Measurements from ENCODE around the gene FCMR.

DNA sequence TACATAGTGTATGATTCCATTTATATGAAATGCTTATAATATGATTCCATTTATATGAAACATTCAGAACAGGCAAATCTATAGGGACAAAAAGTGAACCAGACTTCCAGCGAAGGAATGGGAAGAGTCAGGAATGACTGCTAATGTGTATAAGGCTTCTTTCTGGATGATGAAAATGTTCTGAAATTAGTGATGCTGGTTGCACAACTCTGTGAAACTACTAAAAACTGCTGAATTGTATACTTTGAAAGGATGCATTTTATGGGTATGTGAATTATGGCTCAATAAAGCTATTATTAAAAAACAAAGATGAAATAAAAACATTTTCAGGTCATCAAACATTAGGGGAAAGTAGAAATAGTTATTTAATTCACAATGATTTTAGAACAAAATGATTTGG lies 38.6 kb downstream of the FCMR start:
- TF ChIP-seq EZH2 (IDR thresholded peaks at IDR 0.05; ENCODE audit: low read depth, unreplicated experiment) (no peak), EZH2phosphoT487 (IDR thresholded peaks at IDR 0.05; ENCODE audit: unreplicated experiment) (no peak)
- TF ChIP-seq, protein P1, sequence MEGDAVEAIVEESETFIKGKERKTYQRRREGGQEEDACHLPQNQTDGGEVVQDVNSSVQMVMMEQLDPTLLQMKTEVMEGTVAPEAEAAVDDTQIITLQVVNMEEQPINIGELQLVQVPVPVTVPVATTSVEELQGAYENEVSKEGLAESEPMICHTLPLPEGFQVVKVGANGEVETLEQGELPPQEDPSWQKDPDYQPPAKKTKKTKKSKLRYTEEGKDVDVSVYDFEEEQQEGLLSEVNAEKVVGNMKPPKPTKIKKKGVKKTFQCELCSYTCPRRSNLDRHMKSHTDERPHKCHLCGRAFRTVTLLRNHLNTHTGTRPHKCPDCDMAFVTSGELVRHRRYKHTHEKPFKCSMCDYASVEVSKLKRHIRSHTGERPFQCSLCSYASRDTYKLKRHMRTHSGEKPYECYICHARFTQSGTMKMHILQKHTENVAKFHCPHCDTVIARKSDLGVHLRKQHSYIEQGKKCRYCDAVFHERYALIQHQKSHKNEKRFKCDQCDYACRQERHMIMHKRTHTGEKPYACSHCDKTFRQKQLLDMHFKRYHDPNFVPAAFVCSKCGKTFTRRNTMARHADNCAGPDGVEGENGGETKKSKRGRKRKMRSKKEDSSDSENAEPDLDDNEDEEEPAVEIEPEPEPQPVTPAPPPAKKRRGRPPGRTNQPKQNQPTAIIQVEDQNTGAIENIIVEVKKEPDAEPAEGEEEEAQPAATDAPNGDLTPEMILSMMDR (conservative IDR thresholded peaks at IDR 0.05; ENCODE audit: low read depth in 2 of 2) = no peak
- TF ChIP-seq, protein P2, sequence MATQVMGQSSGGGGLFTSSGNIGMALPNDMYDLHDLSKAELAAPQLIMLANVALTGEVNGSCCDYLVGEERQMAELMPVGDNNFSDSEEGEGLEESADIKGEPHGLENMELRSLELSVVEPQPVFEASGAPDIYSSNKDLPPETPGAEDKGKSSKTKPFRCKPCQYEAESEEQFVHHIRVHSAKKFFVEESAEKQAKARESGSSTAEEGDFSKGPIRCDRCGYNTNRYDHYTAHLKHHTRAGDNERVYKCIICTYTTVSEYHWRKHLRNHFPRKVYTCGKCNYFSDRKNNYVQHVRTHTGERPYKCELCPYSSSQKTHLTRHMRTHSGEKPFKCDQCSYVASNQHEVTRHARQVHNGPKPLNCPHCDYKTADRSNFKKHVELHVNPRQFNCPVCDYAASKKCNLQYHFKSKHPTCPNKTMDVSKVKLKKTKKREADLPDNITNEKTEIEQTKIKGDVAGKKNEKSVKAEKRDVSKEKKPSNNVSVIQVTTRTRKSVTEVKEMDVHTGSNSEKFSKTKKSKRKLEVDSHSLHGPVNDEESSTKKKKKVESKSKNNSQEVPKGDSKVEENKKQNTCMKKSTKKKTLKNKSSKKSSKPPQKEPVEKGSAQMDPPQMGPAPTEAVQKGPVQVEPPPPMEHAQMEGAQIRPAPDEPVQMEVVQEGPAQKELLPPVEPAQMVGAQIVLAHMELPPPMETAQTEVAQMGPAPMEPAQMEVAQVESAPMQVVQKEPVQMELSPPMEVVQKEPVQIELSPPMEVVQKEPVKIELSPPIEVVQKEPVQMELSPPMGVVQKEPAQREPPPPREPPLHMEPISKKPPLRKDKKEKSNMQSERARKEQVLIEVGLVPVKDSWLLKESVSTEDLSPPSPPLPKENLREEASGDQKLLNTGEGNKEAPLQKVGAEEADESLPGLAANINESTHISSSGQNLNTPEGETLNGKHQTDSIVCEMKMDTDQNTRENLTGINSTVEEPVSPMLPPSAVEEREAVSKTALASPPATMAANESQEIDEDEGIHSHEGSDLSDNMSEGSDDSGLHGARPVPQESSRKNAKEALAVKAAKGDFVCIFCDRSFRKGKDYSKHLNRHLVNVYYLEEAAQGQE (IDR thresholded peaks at IDR 0.05; ENCODE audit: unreplicated experiment) = no peak
